Ascending aorta (tissue), 2 donors: Measurements from ENCODE around the gene LRRC10B. TPM values are rescaled to one million over a fixed set of nuclear protein-coding genes. Genes with fewer than 3 reads are reported as not detected.

Source experiments
- DNase-seq, 2 donors: peaks; one replicate each; pipeline ENCODE4 v3.0.0-alpha.2; 2019; ENCODE audit warnings: low spot score in 2 of 2
- H3K27ac ChIP-seq, 2 donors: fragments of 200-600 bp; sonication (generic); one replicate each; pipeline ENCODE4 v1.5.1; 2016 to 2017; ENCODE audit warnings: mild to moderate bottlenecking in 1 of 2
- H3K27me3 ChIP-seq: fragments of 200-600 bp; sonication (generic); one replicate; pipeline ENCODE4 v1.5.1; 2017
- H3K36me3 ChIP-seq, 2 donors: fragments of 200-600 bp; sonication (generic); one replicate each; pipeline ENCODE4 v1.5.1; 2016
- H3K4me1 ChIP-seq, 2 donors: fragments of 200-600 bp; sonication (generic); one replicate each; pipeline ENCODE4 v1.5.1; 2016 to 2017; ENCODE audit warnings: mild to moderate bottlenecking in 1 of 2
- H3K4me3 ChIP-seq, 2 donors: fragments of 200-600 bp; sonication (generic); one replicate each; pipeline ENCODE4 v1.5.1; 2016 to 2017; ENCODE audit warnings: mild to moderate bottlenecking in 1 of 2
- H3K9me3 ChIP-seq, 2 donors: fragments of 200-600 bp; sonication (generic); one replicate each; pipeline ENCODE4 v1.5.1; 2016
- intact Hi-C: fragments of 100-400 bp; cut with DNase I; formaldehyde crosslinking; loops from one replicate; pipeline ENCODE4 v1.15.1; 2023
- total RNA-seq: library from RNA; depleted of rRNA; stranded (reverse); fragments of >200 nt; gene quantifications from one replicate; pipeline ENCODE4 v1.1.0, GENCODE V29; 2016
- TF ChIP-seq, protein P1 (sequence below), 3 experiments: fragments of 200-600 bp in 2 of 3; fragments of 450-650 bp in 1 of 3; sonication (generic) in 2 of 3; IDR thresholded peaks; one replicate each; pipeline ENCODE4 v1.5.1; 2016 to 2019; ENCODE audit warnings: antibody characterized with exemption in 3 of 3, mild to moderate bottlenecking in 1 of 3, moderate library complexity in 1 of 3

LRRC10B gene
- total RNA-seq, 1 donor from 2014 or later: 0.85 TPM

DNA sequence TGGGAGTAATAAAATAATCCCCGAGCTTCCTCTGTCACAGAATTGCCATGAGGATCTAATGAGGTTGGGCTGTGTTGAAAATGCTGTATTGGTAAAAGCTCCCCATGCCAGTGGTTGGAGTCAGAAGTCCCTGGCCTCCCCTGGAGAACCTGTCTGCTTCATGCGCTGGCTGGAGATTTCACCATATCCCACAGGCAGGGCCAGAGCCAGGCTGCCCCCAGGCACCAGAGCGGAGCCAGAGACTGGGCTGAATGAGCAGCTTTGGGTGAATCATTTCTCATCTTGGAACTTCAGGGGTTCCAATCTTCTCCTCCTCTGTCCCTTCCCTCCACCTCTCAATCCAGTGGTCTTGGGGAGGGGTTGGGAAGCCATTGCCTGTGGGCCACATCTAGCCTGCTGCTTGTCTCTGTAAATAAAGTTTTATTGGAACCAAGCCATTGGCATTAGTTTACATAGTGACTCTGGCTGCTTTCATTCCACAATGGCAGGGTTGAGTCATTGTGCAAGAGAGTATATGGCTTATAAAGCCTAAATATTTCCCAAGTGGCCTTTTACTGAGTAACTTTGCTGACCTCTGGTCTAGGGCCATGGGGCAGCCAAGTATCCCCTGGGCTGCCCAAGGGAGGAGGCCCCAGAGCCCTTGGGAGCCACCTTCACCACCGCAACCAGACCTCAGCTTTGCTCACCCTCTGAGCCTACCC lies 35.2 kb downstream of the LRRC10B start:
- Histone ChIP-seq H3K27me3 (no peaks in the 10 kb centered on the region), H3K9me3 (no peaks in the 10 kb centered on the region), H3K27ac (no peak overlapping the region), H3K4me1 (no peaks in the 10 kb centered on the region), H3K4me3 (no peak overlapping the region), H3K36me3 (no peaks in the 10 kb centered on the region)
- TF ChIP-seq, protein P1, sequence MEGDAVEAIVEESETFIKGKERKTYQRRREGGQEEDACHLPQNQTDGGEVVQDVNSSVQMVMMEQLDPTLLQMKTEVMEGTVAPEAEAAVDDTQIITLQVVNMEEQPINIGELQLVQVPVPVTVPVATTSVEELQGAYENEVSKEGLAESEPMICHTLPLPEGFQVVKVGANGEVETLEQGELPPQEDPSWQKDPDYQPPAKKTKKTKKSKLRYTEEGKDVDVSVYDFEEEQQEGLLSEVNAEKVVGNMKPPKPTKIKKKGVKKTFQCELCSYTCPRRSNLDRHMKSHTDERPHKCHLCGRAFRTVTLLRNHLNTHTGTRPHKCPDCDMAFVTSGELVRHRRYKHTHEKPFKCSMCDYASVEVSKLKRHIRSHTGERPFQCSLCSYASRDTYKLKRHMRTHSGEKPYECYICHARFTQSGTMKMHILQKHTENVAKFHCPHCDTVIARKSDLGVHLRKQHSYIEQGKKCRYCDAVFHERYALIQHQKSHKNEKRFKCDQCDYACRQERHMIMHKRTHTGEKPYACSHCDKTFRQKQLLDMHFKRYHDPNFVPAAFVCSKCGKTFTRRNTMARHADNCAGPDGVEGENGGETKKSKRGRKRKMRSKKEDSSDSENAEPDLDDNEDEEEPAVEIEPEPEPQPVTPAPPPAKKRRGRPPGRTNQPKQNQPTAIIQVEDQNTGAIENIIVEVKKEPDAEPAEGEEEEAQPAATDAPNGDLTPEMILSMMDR (IDR thresholded peaks at IDR 0.05): no peak
- intact Hi-C loops: no loop called here
- no peak for DNase-seq

DNA sequence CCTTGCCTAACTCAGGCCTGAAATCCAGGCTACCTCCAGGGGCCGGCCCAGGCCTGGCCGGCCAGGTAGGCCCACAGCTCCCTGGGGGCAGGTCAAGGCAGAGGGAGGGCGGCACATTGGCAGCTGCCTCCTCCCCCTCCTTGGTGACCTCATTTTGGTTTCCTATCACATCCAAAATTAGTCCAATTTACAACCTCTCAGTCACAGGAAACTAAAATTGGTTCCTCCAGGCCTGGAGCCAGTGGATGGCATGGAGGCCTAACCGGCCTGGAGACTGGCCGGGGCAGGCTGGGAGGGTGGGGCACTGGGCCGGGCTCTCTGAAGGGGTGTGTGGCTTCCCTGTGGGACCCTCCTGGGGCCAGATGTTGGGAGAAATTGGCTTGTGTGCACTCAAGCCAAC lies 35.9 kb downstream of the LRRC10B start:
- Histone ChIP-seq H3K4me1 (no peaks in the 10 kb centered on the region), H3K36me3 (no peaks in the 10 kb centered on the region), H3K9me3 (no peaks in the 10 kb centered on the region), H3K4me3 (no peak overlapping the region), H3K27ac (no peak overlapping the region), H3K27me3 (no peaks in the 10 kb centered on the region)
- TF ChIP-seq, protein P1 (IDR thresholded peaks at IDR 0.05): no peak
- no peak for DNase-seq
- intact Hi-C loops: no loop called here

DNA sequence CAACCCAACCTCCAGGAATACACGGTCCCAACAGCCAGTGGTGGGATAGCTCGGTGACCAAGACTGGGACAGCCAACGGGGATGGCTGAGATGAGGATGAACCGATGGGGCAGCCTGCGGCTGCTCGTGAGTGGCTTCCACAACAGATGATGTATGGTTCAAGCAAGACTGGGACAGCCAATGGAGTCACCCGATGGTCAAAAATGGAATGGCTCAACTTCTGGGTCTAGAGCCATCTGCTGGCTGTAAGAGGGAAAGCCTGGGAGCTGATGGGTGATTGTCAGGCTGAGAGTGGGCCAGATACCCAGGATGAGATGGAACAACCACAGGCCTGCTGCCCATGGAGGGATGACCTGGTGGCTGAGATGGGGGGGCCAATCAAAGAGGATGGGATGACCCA lies 36.8 kb downstream of the LRRC10B start:
- TF ChIP-seq, protein P1 (IDR thresholded peaks at IDR 0.05): no peak
- Histone ChIP-seq H3K27me3 (no peaks in the 10 kb centered on the region), H3K27ac (no peak overlapping the region), H3K9me3 (no peaks in the 10 kb centered on the region), H3K4me1 (no peaks in the 10 kb centered on the region), H3K4me3 (no peak overlapping the region), H3K36me3 (no peaks in the 10 kb centered on the region)
- no peak for DNase-seq
- intact Hi-C loops: no loop called here

DNA sequence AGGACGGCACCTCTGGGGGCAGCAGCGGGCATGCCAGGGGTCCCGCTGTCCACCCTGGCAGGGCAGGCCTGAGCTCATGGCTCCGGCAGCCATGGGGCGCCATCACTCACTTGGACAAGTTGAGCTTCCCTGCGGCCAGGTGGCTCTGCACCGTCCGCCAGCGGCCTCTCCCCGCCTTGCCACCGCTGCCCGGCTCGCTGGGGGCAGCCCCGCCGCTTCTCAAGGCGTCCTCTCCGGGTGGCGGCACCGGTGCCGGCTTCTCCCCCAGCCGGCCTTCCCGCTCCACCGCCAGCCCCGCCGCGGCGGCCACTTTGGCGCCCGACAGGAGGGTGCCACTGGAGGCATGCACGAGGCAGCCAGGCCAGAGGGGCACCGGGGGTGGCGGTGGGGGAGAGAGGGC lies 37.4 kb downstream of the LRRC10B start:
- Histone ChIP-seq H3K27me3 (no peaks in the 10 kb centered on the region), H3K4me1 (no peaks in the 10 kb centered on the region), H3K9me3 (no peaks in the 10 kb centered on the region), H3K27ac (no peak overlapping the region), H3K4me3 (no peak overlapping the region), H3K36me3 (no peaks in the 10 kb centered on the region)
- DNase-seq: no peak
- TF ChIP-seq, protein P1 (IDR thresholded peaks at IDR 0.05): no peak
- intact Hi-C loops: no loop called here

DNA sequence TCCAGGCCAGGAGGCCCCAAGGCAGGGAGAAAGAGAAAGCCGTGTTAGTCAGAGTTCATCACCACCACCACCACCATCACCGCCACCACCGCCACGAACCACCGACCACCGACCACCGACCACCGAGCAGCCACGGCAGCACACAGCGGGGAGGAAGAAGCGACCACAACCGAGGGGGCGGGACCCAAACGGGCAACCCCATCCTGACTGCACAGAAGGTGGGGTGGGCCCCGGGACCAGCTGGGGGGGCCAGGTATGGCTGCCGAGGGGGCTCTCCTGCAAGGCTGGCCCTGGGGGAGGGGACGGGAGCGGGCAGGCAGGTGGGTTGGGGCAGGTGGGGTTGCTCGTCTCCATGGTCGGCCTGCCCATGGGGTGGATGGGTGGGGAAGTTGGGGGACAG lies 38.1 kb downstream of the LRRC10B start:
- Histone ChIP-seq H3K9me3 (no peaks in the 10 kb centered on the region), H3K4me3 (no peak overlapping the region), H3K27me3 (no peaks in the 10 kb centered on the region), H3K27ac (no peak overlapping the region), H3K36me3 (no peaks in the 10 kb centered on the region), H3K4me1 (no peaks in the 10 kb centered on the region)
- intact Hi-C loops: no loop called here
- no peak for DNase-seq
- TF ChIP-seq, protein P1 (IDR thresholded peaks at IDR 0.05): no peak

DNA sequence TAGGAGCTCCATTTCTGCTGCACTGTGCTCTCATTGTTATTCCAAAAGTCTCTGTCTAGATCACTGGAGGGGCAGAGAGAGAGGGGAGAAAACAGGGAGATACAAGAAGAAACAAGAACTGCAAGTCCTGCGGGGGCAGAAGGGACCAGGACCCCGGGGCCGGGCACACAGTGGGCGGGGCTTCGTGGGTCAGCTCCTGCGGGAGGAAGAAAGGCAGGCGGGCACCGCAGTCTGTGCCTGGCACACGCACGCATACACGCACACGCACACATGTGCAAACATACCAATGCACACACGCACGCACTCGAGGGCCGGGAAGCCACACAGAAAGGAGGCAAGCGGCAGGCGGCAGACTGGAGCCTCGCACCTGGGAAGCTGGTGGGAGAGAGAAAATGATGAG lies 38.7 kb downstream of the LRRC10B start:
- Histone ChIP-seq H3K9me3 (no peaks in the 10 kb centered on the region), H3K4me1 (no peaks in the 10 kb centered on the region), H3K27me3 (no peaks in the 10 kb centered on the region), H3K36me3 (no peaks in the 10 kb centered on the region), H3K4me3 (no peak overlapping the region), H3K27ac (no peak overlapping the region)
- TF ChIP-seq, protein P1 (IDR thresholded peaks at IDR 0.05): no peak
- no peak for DNase-seq
- intact Hi-C loops: no loop called here
